GM21515 (cell line): Measurements from ENCODE around the gene SLC26A9.

ENCODE experiments used
- ATAC-seq: cut with Tn5 transposase; IDR thresholded peaks from one replicate; pipeline ENCODE4 v1.9.1; 2021; ENCODE audit not compliant: unreplicated experiment

SLC26A9 gene

GRCh38 chr1:205949753-205950152 lies 6.5 kb upstream of the SLC26A9 start:
- no peak for ATAC-seq

DNA sequence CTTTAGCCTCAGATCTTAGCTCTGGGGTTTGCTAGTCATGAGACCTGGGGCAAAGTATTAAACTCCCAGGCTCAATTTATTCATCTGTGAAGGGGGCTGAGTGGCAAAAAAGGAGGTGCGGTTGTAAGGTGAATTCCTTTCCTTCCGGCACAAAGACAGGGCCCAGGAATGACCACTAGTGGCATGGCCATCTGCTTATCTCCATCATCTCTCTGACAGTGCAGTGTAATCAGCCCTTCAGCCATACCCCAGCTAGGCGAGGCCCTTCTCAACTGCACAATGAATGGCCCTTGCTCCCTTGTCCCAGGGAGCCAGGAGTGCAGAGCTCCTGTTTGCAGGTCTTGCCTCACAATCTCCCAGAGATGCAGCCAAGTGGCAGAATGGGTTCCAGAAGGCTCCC lies 5.6 kb upstream of the SLC26A9 start:
- no peak for ATAC-seq

GRCh38 chr1:205948039-205948438 lies 4.8 kb upstream of the SLC26A9 start:
- ATAC-seq: no peak

DNA sequence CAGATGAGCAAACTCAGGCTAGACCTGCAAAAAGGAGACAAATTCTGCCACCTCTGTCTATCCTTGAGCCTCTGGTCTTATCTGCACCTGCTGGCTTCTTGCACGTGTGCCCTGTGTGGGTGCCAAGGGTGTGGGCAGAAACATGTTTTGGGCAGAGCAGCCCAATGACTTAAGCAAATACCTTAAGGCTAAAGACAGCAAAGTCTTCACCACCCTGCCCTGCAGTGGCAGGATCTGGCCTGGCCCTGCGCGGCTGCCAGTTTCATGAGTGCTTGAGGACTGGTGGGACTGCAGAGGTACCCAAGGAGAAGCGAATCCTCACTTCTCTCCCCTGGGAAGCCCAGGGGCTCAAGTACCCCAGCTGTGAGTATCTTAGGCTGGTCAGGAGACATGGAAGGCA lies 3.8 kb upstream of the SLC26A9 start:
- no peak for ATAC-seq

DNA sequence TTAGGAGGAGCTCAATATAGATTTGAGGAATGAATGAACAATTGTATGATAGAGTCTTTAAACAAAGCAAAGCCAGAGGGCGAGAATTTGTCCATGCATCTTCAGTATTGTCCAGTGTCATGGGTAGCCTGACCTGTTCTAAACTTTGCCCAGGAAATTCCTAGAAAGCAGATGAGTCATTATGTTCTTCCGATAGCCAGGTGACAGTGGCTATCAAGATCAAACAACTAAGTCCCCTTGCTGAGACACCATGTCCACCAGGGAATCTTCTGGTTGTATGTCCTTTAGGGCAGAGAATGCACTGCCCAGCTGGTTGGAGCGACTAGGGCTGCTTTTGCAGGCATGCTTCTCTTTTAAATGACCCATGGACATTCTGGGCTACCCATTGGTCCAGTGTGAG lies 1.8 kb upstream of the SLC26A9 start:
- ATAC-seq: no peak

DNA sequence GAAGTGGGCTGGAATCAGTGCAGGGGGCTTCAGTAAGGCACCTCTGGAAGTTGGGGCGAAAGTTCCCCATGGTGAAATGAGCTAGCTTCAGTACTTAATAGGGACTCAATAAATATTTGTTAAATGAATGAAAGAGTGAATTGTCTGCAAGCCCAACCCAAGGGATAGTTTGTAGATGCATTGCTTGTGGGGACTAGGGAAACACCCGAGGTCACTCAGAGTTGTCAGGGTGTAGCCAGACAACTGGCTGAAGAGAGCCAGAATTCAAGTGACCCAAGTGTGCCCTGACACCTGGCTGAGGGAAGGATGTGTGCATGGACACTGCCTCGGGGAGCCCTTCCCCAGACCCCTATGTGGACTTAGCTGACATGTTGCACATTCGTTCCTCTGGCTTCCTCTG lies 1.3 kb upstream of the SLC26A9 start:
- ATAC-seq: no peak

GRCh38 chr1:205942631-205943159 lies 561 bp downstream of the SLC26A9 start:
- ATAC-seq: no peak

DNA sequence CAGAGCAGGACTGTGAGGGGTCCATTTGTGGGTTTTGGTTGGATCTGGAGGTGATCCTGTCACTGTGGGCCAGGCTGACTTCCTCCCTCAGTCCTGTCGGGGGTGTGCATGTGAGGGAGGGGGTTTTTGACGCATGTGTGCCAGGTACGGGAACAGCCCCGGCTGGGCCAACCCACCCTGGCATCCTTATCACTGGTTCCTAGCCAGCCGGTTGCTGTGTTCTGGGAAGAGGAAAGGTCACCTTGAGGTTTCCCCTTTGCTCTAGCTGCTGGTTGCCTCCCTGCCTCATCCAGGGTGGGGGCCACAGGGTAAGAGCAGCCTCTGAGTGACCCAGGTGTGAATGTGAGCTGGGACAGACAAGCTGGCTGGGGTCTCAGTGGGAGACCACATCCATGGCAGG lies 2.5 kb downstream of the SLC26A9 start:
- ATAC-seq: no peak

DNA sequence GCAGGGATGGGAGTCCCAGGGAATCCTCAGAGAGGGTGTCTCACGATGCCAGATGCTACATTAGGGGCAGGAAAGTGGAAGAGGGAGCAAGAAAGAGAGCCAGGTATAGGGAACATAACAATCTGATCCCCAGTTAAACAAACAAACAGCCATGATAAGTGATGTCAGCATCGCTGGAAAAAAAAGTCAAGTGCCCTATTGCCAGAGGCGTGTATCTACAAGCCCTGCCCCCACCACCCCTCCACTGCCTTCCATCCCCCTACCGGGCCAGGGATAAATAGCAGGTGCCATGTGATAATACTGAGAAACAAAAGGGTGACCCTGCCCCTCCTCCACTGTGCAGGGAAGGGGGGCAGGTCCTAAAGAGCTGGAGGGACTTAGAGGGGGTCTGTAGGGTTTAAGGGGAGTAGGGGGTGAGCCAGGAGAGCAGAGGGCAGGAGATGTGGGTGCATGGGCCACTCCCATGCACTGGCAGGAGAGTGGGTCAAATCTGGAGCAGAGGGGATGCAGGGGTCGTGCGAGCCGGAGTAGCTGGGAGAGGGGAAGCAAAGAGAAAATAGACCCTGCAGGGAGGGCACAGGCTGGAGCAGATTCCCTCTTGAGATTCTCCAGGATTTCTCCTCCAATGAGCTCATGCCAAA lies 3.4 kb downstream of the SLC26A9 start:
- ATAC-seq: no peak

DNA sequence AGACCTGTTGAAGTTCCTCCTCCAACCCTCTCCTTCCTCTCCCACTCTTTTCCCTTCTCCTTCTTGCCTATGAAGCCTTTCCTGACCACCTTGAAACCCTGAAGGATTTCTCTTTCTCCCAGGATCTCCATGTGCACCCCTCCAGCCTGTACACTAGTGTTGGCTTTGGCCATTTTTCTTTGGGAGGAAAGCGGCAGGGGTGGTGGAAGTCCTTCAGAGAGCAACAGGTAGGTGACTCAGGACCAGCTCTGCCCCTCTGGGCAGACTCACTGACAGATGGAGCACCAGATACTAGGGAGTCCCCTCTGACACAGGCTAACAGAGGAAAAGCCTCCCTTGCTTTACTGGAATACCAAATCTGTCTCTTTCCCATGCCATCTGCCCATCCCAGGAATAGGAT lies 4.6 kb downstream of the SLC26A9 start:
- no peak for ATAC-seq

GRCh38 chr1:205936846-205937586 lies 6.2 kb downstream of the SLC26A9 start:
- no peak for ATAC-seq

- no peak for ATAC-seq
Measured at GRCh38 chr1:205936311-205936710, 6.9 kb downstream of the SLC26A9 start.

- no peak for ATAC-seq
Measured at GRCh38 chr1:205935869-205936268, 7.4 kb downstream of the SLC26A9 start.

DNA sequence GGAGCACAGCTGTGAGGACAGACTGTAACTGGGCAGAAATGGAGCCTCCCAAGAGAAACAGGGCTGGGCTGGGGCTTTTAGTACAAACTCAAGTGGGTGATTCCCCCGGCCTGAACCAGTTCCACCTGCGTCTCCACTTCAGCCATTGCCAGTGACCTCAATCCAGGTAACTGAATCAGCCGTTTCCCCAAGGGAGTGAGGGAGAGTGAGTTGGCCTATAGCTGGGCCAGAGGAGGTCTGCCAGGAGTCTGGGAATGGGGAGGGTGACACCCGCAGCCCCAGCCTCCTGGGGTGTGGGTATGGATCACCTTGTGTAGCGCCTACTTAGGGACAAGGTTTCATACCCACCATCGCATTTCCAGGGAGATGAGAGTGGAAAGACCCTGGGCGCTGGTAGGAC lies 8.5 kb downstream of the SLC26A9 start:
- no peak for ATAC-seq

DNA sequence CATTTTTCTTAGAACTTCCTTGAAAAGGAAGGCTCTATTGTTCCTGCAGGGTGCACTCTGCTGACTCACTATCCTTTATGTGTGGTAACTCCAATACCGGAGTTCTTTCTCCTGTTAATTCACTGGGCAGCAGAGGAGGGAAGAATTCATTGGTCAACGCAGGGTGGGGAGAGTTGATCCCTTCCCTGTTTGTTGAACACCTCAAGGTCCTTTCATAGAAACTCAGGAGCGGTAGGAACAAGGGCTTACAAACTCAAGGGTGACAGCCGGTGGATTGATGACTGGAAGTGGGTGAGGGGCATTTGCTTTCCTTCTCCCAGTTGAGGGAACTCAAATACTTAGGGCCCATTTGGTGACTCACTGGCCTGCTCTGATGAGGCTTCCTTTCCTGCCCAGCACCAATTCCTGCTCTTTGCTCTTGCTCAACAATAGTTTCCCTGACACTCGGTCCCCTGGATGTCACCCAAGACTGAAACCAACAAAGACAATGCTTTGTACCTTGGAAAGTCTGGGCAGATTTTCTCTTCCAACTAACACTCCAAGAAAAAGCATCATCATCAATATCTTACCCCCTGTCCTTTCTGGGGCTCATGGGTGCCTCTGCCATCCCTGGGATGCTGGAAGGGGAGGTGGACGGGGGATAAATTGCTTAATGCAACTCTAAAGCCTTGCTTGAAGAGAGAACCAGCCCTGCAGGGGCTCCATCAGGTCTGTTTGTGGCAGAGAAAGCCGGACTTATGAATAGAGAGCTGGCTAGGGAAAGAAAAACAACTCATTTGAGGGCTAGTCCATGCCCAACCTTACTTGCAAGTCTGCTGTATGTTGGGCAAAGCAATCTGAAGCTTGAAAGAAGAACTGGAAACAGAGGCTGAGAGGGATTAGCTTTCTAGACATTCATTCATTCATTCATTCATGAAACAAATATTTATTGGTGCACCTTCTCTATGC lies 9.3 kb downstream of the SLC26A9 start:
- ATAC-seq: no peak

- no peak for ATAC-seq
Measured at GRCh38 chr1:205932776-205933175, 10.5 kb downstream of the SLC26A9 start.

GRCh38 chr1:205930799-205931281 lies 12.4 kb downstream of the SLC26A9 start:
- ATAC-seq: no peak

- ATAC-seq: no peak
Measured at GRCh38 chr1:205930195-205930577, 13.1 kb downstream of the SLC26A9 start.

DNA sequence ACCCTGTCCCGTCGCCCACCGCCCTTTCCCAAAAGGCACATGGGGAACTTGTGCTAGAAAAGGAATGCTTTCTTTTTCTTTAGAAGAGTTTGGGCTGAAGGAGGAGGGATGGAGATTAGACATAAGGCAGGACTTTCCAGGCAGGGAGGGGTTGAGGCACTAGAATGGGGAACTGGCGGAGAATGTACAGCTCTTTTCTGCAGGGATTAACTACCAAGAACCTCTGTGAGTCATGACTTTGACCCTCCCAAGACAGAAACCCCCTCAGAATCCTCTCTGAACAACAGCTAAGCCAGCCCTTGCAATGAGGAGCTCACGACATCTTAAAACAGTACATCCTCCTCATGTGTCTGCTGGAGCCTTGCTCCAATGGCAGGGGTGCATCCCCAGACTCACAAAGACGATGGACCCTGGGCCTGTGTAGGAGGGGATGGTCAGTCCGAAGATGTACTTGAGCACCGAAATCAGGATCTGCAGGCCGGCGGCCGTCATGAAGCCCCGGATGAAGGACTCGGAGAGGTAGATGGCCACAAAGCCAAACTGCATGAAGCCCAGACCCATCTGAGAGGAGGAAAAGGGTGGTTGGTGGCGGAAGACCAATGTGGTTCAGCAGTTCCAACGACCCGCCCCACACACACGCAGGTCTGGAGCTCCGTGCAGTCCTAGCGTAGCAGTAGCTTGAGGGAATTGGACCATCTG lies 13.6 kb downstream of the SLC26A9 start:
- ATAC-seq: no peak

GRCh38 chr1:205928317-205928716 lies 14.9 kb downstream of the SLC26A9 start:
- ATAC-seq: no peak

DNA sequence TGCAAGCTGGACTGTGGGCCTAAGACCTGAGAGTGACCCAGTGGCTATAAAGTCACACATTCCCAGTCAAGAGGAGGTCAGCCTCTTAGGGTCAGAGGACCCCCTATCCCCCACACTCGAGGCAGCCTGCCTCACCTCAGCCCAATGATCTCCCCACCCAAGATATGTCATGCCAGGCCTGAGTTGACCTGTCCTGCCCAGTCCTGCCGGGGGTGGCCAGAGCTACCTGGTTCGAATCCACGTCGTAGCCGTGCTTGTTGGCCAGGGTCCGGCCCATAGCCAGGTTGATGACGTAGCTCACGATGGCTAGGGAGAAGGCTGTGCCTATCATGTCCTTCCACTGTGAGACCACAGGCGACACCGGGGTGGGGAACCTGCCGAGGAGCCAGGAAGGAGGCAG lies 15.6 kb downstream of the SLC26A9 start:
- ATAC-seq: no peak
